Activated B cell treated with CpG ODN at 0.5 μM for 24 hours (primary cell): ENCODE results near the gene GPR183. TPM values are rescaled to one million over a fixed set of nuclear protein-coding genes. Genes with fewer than 3 reads are reported as not detected.
A peak's percentile ranks its signal among the peaks of the same experiment; 100 is the strongest.

Experiments used
- ATAC-seq: fragments of 200-7000 bp; cut with Tn5 transposase; one replicate; pipeline ENCODE4 v1.10.0; 2021; ENCODE audit warnings: low read depth, mild to moderate bottlenecking, moderate library complexity
- CTCF ChIA-PET: fragments of 350-600 bp; sonication (Branson Sonifier 250); formaldehyde crosslinking; loops from one replicate; lab custom pipeline; 2021; ENCODE audit warnings: antibody characterized with exemption; lab: Charles Lee
- POLR2A ChIA-PET: fragments of 350-600 bp; sonication (Branson Sonifier 250); formaldehyde crosslinking; loops from one replicate; lab custom pipeline; 2021; ENCODE audit warnings: antibody characterized with exemption; lab: Charles Lee
- DNase-seq: peaks from one replicate; pipeline ENCODE4 v3.0.0; 2022
- H3K27ac Mint-ChIP-seq: one replicate; pipeline ENCODE4 v1.8.0; 2020; ENCODE audit warnings: mixed read lengths
- H3K27me3 Mint-ChIP-seq: one replicate; pipeline ENCODE4 v1.8.0; 2021; ENCODE audit warnings: mixed read lengths
- H3K36me3 Mint-ChIP-seq: one replicate; pipeline ENCODE4 v1.8.0; 2021; ENCODE audit warnings: low read depth, mixed read lengths
- H3K4me1 Mint-ChIP-seq: one replicate; pipeline ENCODE4 v1.8.0; 2021; ENCODE audit warnings: mixed read lengths
- H3K4me3 Mint-ChIP-seq: one replicate; pipeline ENCODE4 v1.8.0; 2020; ENCODE audit warnings: mild to moderate bottlenecking, mixed read lengths
- H3K9me3 Mint-ChIP-seq: one replicate; pipeline ENCODE4 v1.8.0; 2020; ENCODE audit warnings: mixed read lengths
- CTCF ChIP-seq: fragments of 200-600 bp; IDR thresholded peaks from one replicate; pipeline ENCODE4 v1.8.0; 2022; ENCODE audit warnings: antibody characterized with exemption, mild to moderate bottlenecking
- intact Hi-C: fragments of 100-400 bp; cut with micrococcal nuclease; formaldehyde crosslinking; loops from one replicate; pipeline ENCODE4 v1.15.1; 2024
- total RNA-seq: library from RNA; stranded (reverse); gene quantifications from 2 replicates; pipeline ENCODE4 v1.2.3, GENCODE V29; 2022

Gene GPR183
- total RNA-seq, 1 donor from 2014 or later = 84.5 TPM

GRCh38 chr13:99271249-99271648 is 36.0 kb downstream of the GPR183 start:
- peak overlapping the region; percentile 74 for H3K27ac Mint-ChIP-seq
- ChIA-PET CTCF (interaction anchor here (0.9 to 10.6 kb wide), 15 partner anchors 10 to 335 kb away, joined by 3 to 370 read pairs (median 17); partner anchors contain the start of gene CLYBL), POLR2A (interaction anchor here (1.0 to 4.0 kb wide), 18 partner anchors 10 to 272 kb away, joined by 3 to 45 read pairs (median 7); partner anchors contain the start of genes GPR183 and UBAC2)
- ATAC-seq (no peak), DNase-seq (no peak)
- H3K36me3 Mint-ChIP-seq = peaks cover 36% of the 10 kb centered on the region
- TF ChIP-seq CTCF = no peak
- H3K4me3 Mint-ChIP-seq = peak overlapping the region; percentile 35
- H3K4me1 Mint-ChIP-seq = peaks cover 68% of the 10 kb centered on the region
- intact Hi-C loops = loop anchor here (2.0 to 5.0 kb wide), 2 partner anchors 230 to 341 kb away; partner anchors contain the start of gene TM9SF2
- no peaks in the 10 kb centered on the region for H3K27me3 Mint-ChIP-seq
- H3K9me3 Mint-ChIP-seq = peaks cover 6% of the 10 kb centered on the region

GRCh38 chr13:99270518-99270917 is 36.7 kb downstream of the GPR183 start:
- ChIA-PET CTCF (interaction anchor here (0.7 to 10.6 kb wide), 33 partner anchors 8 to 336 kb away, joined by 3 to 370 read pairs (median 10); partner anchors contain the start of genes CLYBL, GPR18, GPR183 and UBAC2), POLR2A (interaction anchor here (0.6 to 4.0 kb wide), 24 partner anchors 10 to 273 kb away, joined by 3 to 45 read pairs (median 6); partner anchors contain the start of genes GPR18, GPR183 and UBAC2)
- intact Hi-C loops = loop anchor here (1.0 to 5.0 kb wide), 6 partner anchors 12 to 342 kb away; partner anchors contain the start of genes GPR183 and TM9SF2
- no peak for TF ChIP-seq CTCF
- Mint-ChIP-seq H3K9me3 (peaks cover 6% of the 10 kb centered on the region), H3K4me1 (peaks cover 65% of the 10 kb centered on the region), H3K36me3 (peaks cover 34% of the 10 kb centered on the region), H3K27me3 (no peaks in the 10 kb centered on the region), H3K4me3 (peak overlapping the region; percentile 4), H3K27ac (peak overlapping the region; percentile 74)
- DNase-seq (no peak), ATAC-seq (peak; percentile 22)

GRCh38 chr13:99269627-99270241 is 37.5 kb downstream of the GPR183 start:
- Mint-ChIP-seq H3K36me3 (peaks cover 28% of the 10 kb centered on the region), H3K4me1 (peaks cover 65% of the 10 kb centered on the region), H3K4me3 (no peak overlapping the region), H3K9me3 (peaks cover 6% of the 10 kb centered on the region), H3K27me3 (no peaks in the 10 kb centered on the region), H3K27ac (peak overlapping the region; percentile 74)
- intact Hi-C loops = loop anchor here (1.0 to 5.0 kb wide), 13 partner anchors 13 to 1245 kb away; partner anchors contain the start of genes GPR183 and TM9SF2
- CTCF ChIA-PET = interaction anchor here (0.5 to 10.6 kb wide), 60 partner anchors 9 to 647 kb away, joined by 3 to 370 read pairs (median 5); partner anchors contain the start of genes GPR18, GPR183 and UBAC2
- peak; percentile 70 for ATAC-seq
- no peak for DNase-seq
- TF ChIP-seq CTCF = peak; percentile 48
- POLR2A ChIA-PET = interaction anchor here (0.6 to 4.0 kb wide), 27 partner anchors 9 to 300 kb away, joined by 3 to 45 read pairs (median 8); partner anchors contain the start of genes GPR18, GPR183 and UBAC2

GRCh38 chr13:99268822-99269221 is 38.4 kb downstream of the GPR183 start:
- ChIA-PET POLR2A (interaction anchor here (0.6 to 4.0 kb wide), 13 partner anchors 8 to 166 kb away, joined by 3 to 45 read pairs (median 13); partner anchors contain the start of genes GPR18 and UBAC2), CTCF (interaction anchor here (0.7 to 10.6 kb wide), 38 partner anchors 9 to 648 kb away, joined by 3 to 370 read pairs (median 8); partner anchors contain the start of genes GPR18 and UBAC2)
- DNase-seq (no peak), ATAC-seq (no peak)
- Mint-ChIP-seq H3K9me3 (peaks cover 6% of the 10 kb centered on the region), H3K4me3 (no peak overlapping the region), H3K36me3 (peaks cover 25% of the 10 kb centered on the region), H3K27me3 (no peaks in the 10 kb centered on the region), H3K27ac (no peak overlapping the region), H3K4me1 (peaks cover 67% of the 10 kb centered on the region)
- intact Hi-C loops = loop anchor here (1.0 to 5.0 kb wide), 7 partner anchors 106 to 1245 kb away; no protein-coding TSS in a partner anchor
- no peak for TF ChIP-seq CTCF
